ENCODE measurements around the gene NRM. TPM values are rescaled to one million over a fixed set of nuclear protein-coding genes. Genes with fewer than 3 reads are reported as not detected.
A peak's percentile ranks its signal among the peaks of the same experiment; 100 is the strongest.

Gene NRM
- total and polyA plus RNA-seq, 2 of the 13 experiments (the other 11 are each of a cell fraction or from before 2014, with no cell fraction given) = 12.5 to 16.0 TPM

- TF ChIP-seq ZNF574 (CRISPR knock-in tag; IDR thresholded peaks at IDR 0.05) (no peak), PCBP1 (IDR thresholded peaks at IDR 0.05; ENCODE audit: borderline replicate concordance, low read depth, low read length) (no peak), KLF11 (CRISPR knock-in tag; IDR thresholded peaks at IDR 0.05) (no peak), ZBTB7A (CRISPR knock-in tag; IDR thresholded peaks at IDR 0.05) (no peak), ZNF362 (CRISPR knock-in tag; IDR thresholded peaks at IDR 0.05; ENCODE audit: borderline replicate concordance) (no peak), DR1 (CRISPR knock-in tag; IDR thresholded peaks at IDR 0.05) (no peak), BHLHE40 (IDR thresholded peaks at IDR 0.05; ENCODE audit: low read length) (no peak), SALL1 (CRISPR knock-in tag; IDR thresholded peaks at IDR 0.05) (no peak), MYPOP (CRISPR knock-in tag; IDR thresholded peaks at IDR 0.05) (no peak), ZNF556 (CRISPR knock-in tag; IDR thresholded peaks at IDR 0.05; ENCODE audit: borderline replicate concordance) (no peak), KMT2B (CRISPR knock-in tag; IDR thresholded peaks at IDR 0.05) (no peak), AGO2 (optimal IDR thresholded peaks at IDR 0.05; ENCODE audit: low read depth, low read length) (peak; percentile 21), AHR (CRISPR knock-in tag; IDR thresholded peaks at IDR 0.05) (no peak)
Measured at GRCh38 chr6:30724906-30725667, 34.3 kb upstream of the NRM start (continued).

Data from HepG2 (cell line).